ENCODE results near the gene STK24. TPM values are rescaled to one million over a fixed set of nuclear protein-coding genes. Genes with fewer than 3 reads are reported as not detected.

STK24 gene
- total and polyA plus RNA-seq, 2 of the 4 experiments (the other 2 are of a cell fraction), result 29.2 to 43.4 TPM

GRCh38 chr13:98483601-98484288 is 93.2 kb downstream of the STK24 start (continued):
- TF ChIP-seq POLR2A (IDR thresholded peaks at IDR 0.05; ENCODE audit: low read depth, low read length), result no peak

- dilution Hi-C loops (cut with HindIII; ENCODE audit: low sequenced_read_pairs, unreplicated experiment), result no loop called here
- no peak overlapping the region for H3K56ac ChIP-seq (ENCODE audit: extremely low read depth, insufficient read depth, low read length)
- POLR2A ChIA-PET (ENCODE audit: unreplicated experiment), result interaction anchor here (0.6 kb wide), 1 partner anchor 40 kb away, joined by 3 read pairs; no protein-coding TSS in a partner anchor
- peak; percentile 17; the same call in 1 of the 2 replicates for TF ChIP-seq RAD21 (IDR thresholded peaks at IDR 0.05; ENCODE audit: low read length)
- peak; percentile 17; the same call in 1 of the 2 replicates for TF ChIP-seq MXI1 (IDR thresholded peaks at IDR 0.05; ENCODE audit: borderline replicate concordance, low read depth, low read length)
- 0 out of 2 replicates have a peak, but pooled peaks have one; percentile 13 for TF ChIP-seq FOS (IDR thresholded peaks at IDR 0.05; ENCODE audit: low read depth, low read length)
- TF ChIP-seq USF2 (IDR thresholded peaks at IDR 0.05; ENCODE audit: low read depth, low read length), result no peak
- TF ChIP-seq BHLHE40 (IDR thresholded peaks at IDR 0.05; ENCODE audit: low read depth, low read length), result peak; percentile 93
- no peak for TF ChIP-seq RFX5 (IDR thresholded peaks at IDR 0.05; ENCODE audit: low read depth, low read length)
- TF ChIP-seq CTCF (conservative IDR thresholded peaks at IDR 0.05; ENCODE audit: low read depth, low read length), result 0 out of 2 replicates have a peak, but pooled peaks have one; percentile 18
- TF ChIP-seq NFE2L2 (IDR thresholded peaks at IDR 0.05; ENCODE audit: low read depth, low read length), result peak; percentile 14; the same call in 1 of the 2 replicates
These were observed 94.1 kb downstream of the STK24 start for GRCh38 chr13:98482476-98483444.

More at GRCh38 chr13:98482476-98483444, 94.1 kb downstream of the STK24 start:
- peak overlapping the region; percentile 16; the same call in 1 of the 2 replicates for H3K27ac ChIP-seq (ENCODE audit: insufficient read depth, low read length)
- in situ Hi-C loops (cut with MboI; ENCODE audit: low sequenced_read_pairs) (no loop called here), intact Hi-C loops (cut with micrococcal nuclease) (loop anchor here (5.0 kb wide), 1 partner anchor 95 kb away; the partner anchor contains the start of gene STK24)
- no peak overlapping the region for H3K14ac ChIP-seq (replicated peaks; ENCODE audit: low read depth, low read length)
- peak overlapping the region; percentile 37 for H2AK5ac ChIP-seq (ENCODE audit: low read depth, low read length)
- peaks cover 76% of the 10 kb centered on the region for H4K20me1 ChIP-seq (ENCODE audit: insufficient read depth, low read length)
- 39% methylated on average over 13 of the region's 28 CpGs; no CpG with 5 or more reads in 1 of the 2 experiments for WGBS, 2 experiments (ENCODE audit: extremely low coverage in 2 of 2, insufficient read length in 1 of 2)
- no peak overlapping the region for H2BK15ac ChIP-seq (ENCODE audit: low read depth, low read length)
- no peak overlapping the region for H3K23ac ChIP-seq (ENCODE audit: low read depth, low read length)
- no peak overlapping the region; the same call in 1 of the 2 replicates for H3K4me2 ChIP-seq (ENCODE audit: low read depth, low read length)
- peaks cover 46% of the 10 kb centered on the region for H3K4me1 ChIP-seq (ENCODE audit: control insufficient read depth, insufficient read depth, low read length)
- peaks cover 6% of the 10 kb centered on the region for H3K36me3 ChIP-seq (ENCODE audit: control insufficient read depth, insufficient read depth, low read length)
- no TSS peak for BruUV-seq (replicated peaks)
- no peak overlapping the region for H2BK20ac ChIP-seq (ENCODE audit: low read depth, low read length)
- CTCF ChIA-PET, result interaction anchor here (0.6 to 2.0 kb wide), 6 partner anchors 8 to 171 kb away, joined by 3 to 6 read pairs (median 3); no protein-coding TSS in a partner anchor
- no peaks in the 10 kb centered on the region for H3K27me3 ChIP-seq (ENCODE audit: control insufficient read depth, insufficient read depth, low read length)
- no peak overlapping the region for H2BK120ac ChIP-seq (ENCODE audit: low read depth, low read length)
- H3K79me1 ChIP-seq (ENCODE audit: low read depth in 1 of 2, low read length in 2 of 2), result peaks cover 48 to 94% of the 10 kb centered on the region in 2 experiments
- peaks cover 62% of the 10 kb centered on the region for H3K9me1 ChIP-seq (ENCODE audit: insufficient read depth, low read length)
- no peak overlapping the region for H4K91ac ChIP-seq (ENCODE audit: insufficient read depth, low read depth, low read length)
- peak overlapping the region; percentile 14; the same call in 1 of the 2 replicates for H3K4ac ChIP-seq (ENCODE audit: low read depth, low read length)
- peak overlapping the region; percentile 59 for H2AK9ac ChIP-seq (replicated peaks; ENCODE audit: low read depth, low read length, poor library complexity)
- DNase-seq (peak; percentile 74), ATAC-seq (ENCODE audit: low read depth) (peak; percentile 7)
- peak overlapping the region; percentile 7; the same call in 1 of the 2 replicates for H4K5ac ChIP-seq (ENCODE audit: low read depth, low read length)
- H3K9ac ChIP-seq (ENCODE audit: low read depth, low read length), result no peak overlapping the region
- H3K9me3 ChIP-seq (ENCODE audit: control insufficient read depth, insufficient read depth, low read length), result no peaks in the 10 kb centered on the region
- no peak overlapping the region for H2AFZ ChIP-seq (replicated peaks; ENCODE audit: low read length, poor library complexity)
- H3K4me3 ChIP-seq (ENCODE audit: insufficient read depth, low read depth, low read length), result no peak overlapping the region
- no peak overlapping the region for H4K8ac ChIP-seq (ENCODE audit: low read depth in 2 of 2, low read length in 2 of 2)
- H3K18ac ChIP-seq (ENCODE audit: low read depth, low read length), result no peak overlapping the region
- no peak overlapping the region for H2BK5ac ChIP-seq (ENCODE audit: low read depth, low read length, poor library complexity, severe bottlenecking)
